ENCODE measurements around the gene ITPRIPL2. TPM values are rescaled to one million over a fixed set of nuclear protein-coding genes. Genes with fewer than 3 reads are reported as not detected.

Gene ITPRIPL2
- total and polyA plus RNA-seq, 2 of the 4 experiments (the other 2 are of a cell fraction) = 9.2 to 11.1 TPM

- in situ Hi-C loops (cut with MboI; ENCODE audit: low sequenced_read_pairs) = no loop called here
These were observed 19.8 kb downstream of the ITPRIPL2 start for GRCh38 chr16:19133600-19133999.

More at GRCh38 chr16:19133600-19133999, 19.8 kb downstream of the ITPRIPL2 start:
- ChIA-PET CTCF (no interaction called here), POLR2A (ENCODE audit: unreplicated experiment) (no interaction called here)
- Histone ChIP-seq H3K4me2 (ENCODE audit: low read depth, low read length) (no peak overlapping the region), H2BK15ac (ENCODE audit: low read depth, low read length) (no peak overlapping the region), H2BK120ac (ENCODE audit: low read depth, low read length) (no peak overlapping the region), H3K14ac (replicated peaks; ENCODE audit: low read depth, low read length) (no peak overlapping the region), H4K5ac (ENCODE audit: low read depth, low read length) (no peak overlapping the region), H3K79me1 (ENCODE audit: low read depth in 1 of 2, low read length in 2 of 2) (peaks cover 0 to 13% of the 10 kb centered on the region in 2 experiments; a peak in 2 of 4 replicates), H3K27ac (ENCODE audit: insufficient read depth, low read length) (no peak overlapping the region), H3K4ac (ENCODE audit: low read depth, low read length) (no peak overlapping the region), H3K18ac (ENCODE audit: low read depth, low read length) (no peak overlapping the region), H3K9me3 (ENCODE audit: control insufficient read depth, insufficient read depth, low read length) (no peaks in the 10 kb centered on the region), H3K56ac (ENCODE audit: extremely low read depth, insufficient read depth, low read length) (no peak overlapping the region), H4K20me1 (ENCODE audit: insufficient read depth, low read length) (no peaks in the 10 kb centered on the region), H2BK5ac (ENCODE audit: low read depth, low read length, poor library complexity, severe bottlenecking) (no peak overlapping the region), H3K4me1 (ENCODE audit: control insufficient read depth, insufficient read depth, low read length) (peaks cover 37% of the 10 kb centered on the region), H2AK5ac (ENCODE audit: low read depth, low read length) (no peak overlapping the region), H3K36me3 (ENCODE audit: control insufficient read depth, insufficient read depth, low read length) (no peaks in the 10 kb centered on the region), H3K23ac (ENCODE audit: low read depth, low read length) (no peak overlapping the region), H3K9me1 (ENCODE audit: insufficient read depth, low read length) (peaks cover 29% of the 10 kb centered on the region), H3K4me3 (ENCODE audit: insufficient read depth, low read depth, low read length) (no peak overlapping the region), H2AFZ (replicated peaks; ENCODE audit: low read length, poor library complexity) (no peak overlapping the region), H2BK20ac (ENCODE audit: low read depth, low read length) (no peak overlapping the region), H3K9ac (ENCODE audit: low read depth, low read length) (no peak overlapping the region), H4K91ac (ENCODE audit: insufficient read depth, low read depth, low read length) (no peak overlapping the region), H4K8ac (ENCODE audit: low read depth in 2 of 2, low read length in 2 of 2) (no peak overlapping the region), H2AK9ac (replicated peaks; ENCODE audit: low read depth, low read length, poor library complexity) (no peak overlapping the region), H3K27me3 (ENCODE audit: control insufficient read depth, insufficient read depth, low read length) (no peaks in the 10 kb centered on the region)
- no CpG with 5 or more reads among the region's 1 CpG for WGBS, 2 experiments (ENCODE audit: extremely low coverage in 2 of 2, insufficient read length in 1 of 2)
- dilution Hi-C loops (cut with HindIII; ENCODE audit: low sequenced_read_pairs, unreplicated experiment) = no loop called here
- no peak for TF ChIP-seq FOS (IDR thresholded peaks at IDR 0.05; ENCODE audit: low read depth, low read length)
- no peak for TF ChIP-seq MAFK (IDR thresholded peaks at IDR 0.05; ENCODE audit: low read depth, low read length)
- no peak for TF ChIP-seq NFE2L2 (IDR thresholded peaks at IDR 0.05; ENCODE audit: low read depth, low read length)
- TF ChIP-seq BHLHE40 (IDR thresholded peaks at IDR 0.05; ENCODE audit: low read depth, low read length) = no peak
- TF ChIP-seq SMC3 (IDR thresholded peaks at IDR 0.05; ENCODE audit: low read depth, low read length) = no peak
- TF ChIP-seq USF2 (IDR thresholded peaks at IDR 0.05; ENCODE audit: low read depth, low read length) = no peak
- no peak for TF ChIP-seq ELK1 (IDR thresholded peaks at IDR 0.05; ENCODE audit: borderline replicate concordance, low read depth, low read length)
- TF ChIP-seq MXI1 (IDR thresholded peaks at IDR 0.05; ENCODE audit: borderline replicate concordance, low read depth, low read length) = no peak
- TF ChIP-seq POLR2A (IDR thresholded peaks at IDR 0.05; ENCODE audit: low read depth, low read length) = no peak
- TF ChIP-seq CHD1 (IDR thresholded peaks at IDR 0.05; ENCODE audit: low read depth, low read length) = no peak
- no peak for TF ChIP-seq RAD21 (IDR thresholded peaks at IDR 0.05; ENCODE audit: low read length)
- intact Hi-C loops (cut with micrococcal nuclease) = no loop called here
- BruUV-seq (replicated peaks) = no TSS peak
- DNase-seq (no peak), ATAC-seq (ENCODE audit: low read depth) (no peak)
